ENCODE measurements around the gene NDUFS8. TPM values are rescaled to one million over a fixed set of nuclear protein-coding genes. Genes with fewer than 3 reads are reported as not detected.

Gene NDUFS8
- total RNA-seq, 1 donor from 2014 or later, result 144 TPM

DNA sequence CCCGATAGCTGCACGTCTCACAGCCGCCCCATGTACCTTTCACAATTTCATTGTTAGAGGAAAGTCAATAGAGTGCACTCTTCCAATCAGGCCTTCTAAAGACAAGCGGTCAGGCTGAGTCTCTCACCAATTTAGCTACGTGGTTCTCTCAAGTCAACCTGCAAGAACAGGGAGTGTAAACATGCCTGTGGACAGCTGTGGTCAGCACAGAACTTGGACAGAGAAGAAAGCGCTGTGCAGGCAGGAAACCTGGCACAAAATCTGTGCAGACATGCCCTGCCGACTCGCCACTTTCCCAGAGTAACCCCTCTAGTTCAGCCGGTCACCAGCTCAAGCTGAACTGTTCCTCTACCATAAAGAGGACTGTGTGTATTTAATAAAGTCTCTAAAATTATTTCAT is 51.2 kb downstream of the NDUFS8 start:
- peaks cover 2% of the 10 kb centered on the region for H3K27me3 Mint-ChIP-seq (ENCODE audit: unreplicated experiment)
- peak overlapping the region; percentile 55 for H3K27ac Mint-ChIP-seq (ENCODE audit: unreplicated experiment)
- H3K36me3 Mint-ChIP-seq (ENCODE audit: low read depth, unreplicated experiment), result peaks cover 35% of the 10 kb centered on the region
- no peaks in the 10 kb centered on the region for H3K9me3 Mint-ChIP-seq (ENCODE audit: unreplicated experiment)
- DNase-seq (ENCODE audit: low spot score), result no peak
- peaks cover 22% of the 10 kb centered on the region for H3K4me1 Mint-ChIP-seq (ENCODE audit: unreplicated experiment)
- TF ChIP-seq, protein P1, sequence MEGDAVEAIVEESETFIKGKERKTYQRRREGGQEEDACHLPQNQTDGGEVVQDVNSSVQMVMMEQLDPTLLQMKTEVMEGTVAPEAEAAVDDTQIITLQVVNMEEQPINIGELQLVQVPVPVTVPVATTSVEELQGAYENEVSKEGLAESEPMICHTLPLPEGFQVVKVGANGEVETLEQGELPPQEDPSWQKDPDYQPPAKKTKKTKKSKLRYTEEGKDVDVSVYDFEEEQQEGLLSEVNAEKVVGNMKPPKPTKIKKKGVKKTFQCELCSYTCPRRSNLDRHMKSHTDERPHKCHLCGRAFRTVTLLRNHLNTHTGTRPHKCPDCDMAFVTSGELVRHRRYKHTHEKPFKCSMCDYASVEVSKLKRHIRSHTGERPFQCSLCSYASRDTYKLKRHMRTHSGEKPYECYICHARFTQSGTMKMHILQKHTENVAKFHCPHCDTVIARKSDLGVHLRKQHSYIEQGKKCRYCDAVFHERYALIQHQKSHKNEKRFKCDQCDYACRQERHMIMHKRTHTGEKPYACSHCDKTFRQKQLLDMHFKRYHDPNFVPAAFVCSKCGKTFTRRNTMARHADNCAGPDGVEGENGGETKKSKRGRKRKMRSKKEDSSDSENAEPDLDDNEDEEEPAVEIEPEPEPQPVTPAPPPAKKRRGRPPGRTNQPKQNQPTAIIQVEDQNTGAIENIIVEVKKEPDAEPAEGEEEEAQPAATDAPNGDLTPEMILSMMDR (IDR thresholded peaks at IDR 0.05; ENCODE audit: unreplicated experiment), result no peak
- H3K4me3 Mint-ChIP-seq (ENCODE audit: unreplicated experiment), result peak overlapping the region; percentile 38

DNA sequence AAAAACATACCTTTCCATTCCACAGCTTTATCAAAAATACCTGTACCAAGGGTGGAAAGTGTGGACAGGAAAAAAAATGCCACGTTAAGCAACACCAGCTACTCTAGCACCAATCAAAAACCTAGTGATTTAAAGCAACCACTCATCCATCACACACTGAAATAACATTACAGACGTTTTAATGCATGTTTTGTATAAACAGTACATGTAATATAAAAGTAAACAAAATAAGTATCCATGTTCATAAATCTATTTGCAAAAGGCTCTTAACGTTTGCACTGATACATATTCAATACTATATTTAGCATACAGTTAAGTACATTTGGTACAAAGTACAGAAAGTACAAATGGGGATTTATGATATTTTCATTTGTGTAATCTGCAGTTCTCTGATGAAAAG is 52.0 kb downstream of the NDUFS8 start:
- no peak overlapping the region for H3K27ac Mint-ChIP-seq (ENCODE audit: unreplicated experiment)
- no peaks in the 10 kb centered on the region for H3K9me3 Mint-ChIP-seq (ENCODE audit: unreplicated experiment)

DNA sequence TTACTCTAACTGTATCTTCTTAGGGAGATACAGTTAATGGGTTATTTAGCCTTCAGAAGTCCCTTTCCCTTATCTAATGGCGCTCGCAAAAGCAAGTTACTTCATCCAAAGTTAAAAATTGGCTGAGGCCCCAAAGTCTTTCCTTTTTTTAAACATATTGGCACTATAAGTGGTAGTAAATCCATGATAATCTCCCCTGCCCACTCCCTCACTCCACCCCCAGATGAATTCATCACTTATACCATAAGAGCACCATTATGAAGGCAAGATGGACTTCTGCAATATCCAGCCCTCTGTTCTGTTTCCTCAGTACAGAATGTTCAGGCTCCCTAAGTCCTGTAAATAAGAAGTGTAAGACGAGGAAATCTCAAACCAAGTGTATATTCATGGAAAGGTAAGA is 53.0 kb downstream of the NDUFS8 start:
- no peaks in the 10 kb centered on the region for H3K9me3 Mint-ChIP-seq (ENCODE audit: unreplicated experiment)
- TF ChIP-seq, protein P1 (IDR thresholded peaks at IDR 0.05; ENCODE audit: unreplicated experiment), result no peak
- H3K4me3 Mint-ChIP-seq (ENCODE audit: unreplicated experiment), result no peak overlapping the region
- H3K27ac Mint-ChIP-seq (ENCODE audit: unreplicated experiment), result peak overlapping the region; percentile 41
- H3K36me3 Mint-ChIP-seq (ENCODE audit: low read depth, unreplicated experiment), result peaks cover 21% of the 10 kb centered on the region
- peaks cover 3% of the 10 kb centered on the region for H3K27me3 Mint-ChIP-seq (ENCODE audit: unreplicated experiment)
- no peak for DNase-seq (ENCODE audit: low spot score)
- H3K4me1 Mint-ChIP-seq (ENCODE audit: unreplicated experiment), result peaks cover 11% of the 10 kb centered on the region

More for the DNA sequence above, 52.0 kb downstream of the NDUFS8 start:
- Mint-ChIP-seq H3K27me3 (ENCODE audit: unreplicated experiment) (peaks cover 2% of the 10 kb centered on the region), H3K36me3 (ENCODE audit: low read depth, unreplicated experiment) (peaks cover 30% of the 10 kb centered on the region), H3K4me1 (ENCODE audit: unreplicated experiment) (peaks cover 17% of the 10 kb centered on the region), H3K4me3 (ENCODE audit: unreplicated experiment) (no peak overlapping the region)
- DNase-seq (ENCODE audit: low spot score), result no peak
- TF ChIP-seq, protein P1 (IDR thresholded peaks at IDR 0.05; ENCODE audit: unreplicated experiment), result no peak

Small RNAs within 50 kb of the gene (microRNA-seq; reads per million reads assigned to microRNA genes)
- 0.63 reads per million for gene MIR4691 (ENCODE audit: unreplicated experiment)
- gene MIR6753 (ENCODE audit: unreplicated experiment), result 1.2 reads per million, percentile 17 among the genes with 10 or more reads in this experiment
- 2.9 reads per million, percentile 37 among the genes with 10 or more reads in this experiment for gene MIR7113 (ENCODE audit: unreplicated experiment)

Other genes with a start within 250 kb of the NDUFS8 start
- gene UNC93B1, start 26.6 kb upstream of the NDUFS8 start, total RNA-seq (ENCODE audit: unreplicated experiment), result 13.1 TPM
- gene ALDH3B1, start 20.4 kb upstream of the NDUFS8 start, total RNA-seq (ENCODE audit: unreplicated experiment), result not detected
- 294 TPM for gene TCIRG1, start 8.3 kb downstream of the NDUFS8 start, total RNA-seq (ENCODE audit: unreplicated experiment)
- 173 TPM for gene CHKA, start 90.7 kb downstream of the NDUFS8 start, total RNA-seq (ENCODE audit: unreplicated experiment)
- gene KMT5B, start 182.6 kb downstream of the NDUFS8 start, total RNA-seq (ENCODE audit: unreplicated experiment), result 46.8 TPM
- 9.4 TPM for gene C11orf24, start 241.3 kb downstream of the NDUFS8 start, total RNA-seq (ENCODE audit: unreplicated experiment)

Data from endothelial cell (in vitro differentiated cells).